Nephron progenitor cell (in vitro differentiated cells): ENCODE measurements around the gene RABL3.

ENCODE experiments used
- DNase-seq: peaks from one replicate; pipeline ENCODE4 v3.0.0; 2021
- H3K27ac Mint-ChIP-seq: 2 replicates; pipeline ENCODE4 v1.8.0; 2021; ENCODE audit warnings: mild to moderate bottlenecking, moderate library complexity, mixed read lengths
- H3K27me3 Mint-ChIP-seq: 2 replicates; pipeline ENCODE4 v1.8.0; 2021; ENCODE audit warnings: mild to moderate bottlenecking, low read depth, mixed read lengths; ENCODE audit not compliant: poor library complexity
- H3K36me3 Mint-ChIP-seq: 2 replicates; pipeline ENCODE4 v1.8.0; 2021; ENCODE audit warnings: low read depth, mixed read lengths
- H3K4me1 Mint-ChIP-seq: 2 replicates; pipeline ENCODE4 v1.8.0; 2021; ENCODE audit warnings: mixed read lengths
- H3K4me3 Mint-ChIP-seq: 2 replicates; pipeline ENCODE4 v1.8.0; 2021; ENCODE audit warnings: mild to moderate bottlenecking, moderate library complexity, mixed read lengths
- H3K9me3 Mint-ChIP-seq: 2 replicates; pipeline ENCODE4 v1.8.0; 2021; ENCODE audit warnings: mild to moderate bottlenecking, moderate library complexity, mixed read lengths
- TF ChIP-seq, protein P1 (sequence below): fragments of 200-600 bp; sonication (generic); IDR thresholded peaks from 2 replicates; pipeline ENCODE4 v1.5.0; 2021; ENCODE audit warnings: antibody characterized with exemption

The RABL3 gene

DNA sequence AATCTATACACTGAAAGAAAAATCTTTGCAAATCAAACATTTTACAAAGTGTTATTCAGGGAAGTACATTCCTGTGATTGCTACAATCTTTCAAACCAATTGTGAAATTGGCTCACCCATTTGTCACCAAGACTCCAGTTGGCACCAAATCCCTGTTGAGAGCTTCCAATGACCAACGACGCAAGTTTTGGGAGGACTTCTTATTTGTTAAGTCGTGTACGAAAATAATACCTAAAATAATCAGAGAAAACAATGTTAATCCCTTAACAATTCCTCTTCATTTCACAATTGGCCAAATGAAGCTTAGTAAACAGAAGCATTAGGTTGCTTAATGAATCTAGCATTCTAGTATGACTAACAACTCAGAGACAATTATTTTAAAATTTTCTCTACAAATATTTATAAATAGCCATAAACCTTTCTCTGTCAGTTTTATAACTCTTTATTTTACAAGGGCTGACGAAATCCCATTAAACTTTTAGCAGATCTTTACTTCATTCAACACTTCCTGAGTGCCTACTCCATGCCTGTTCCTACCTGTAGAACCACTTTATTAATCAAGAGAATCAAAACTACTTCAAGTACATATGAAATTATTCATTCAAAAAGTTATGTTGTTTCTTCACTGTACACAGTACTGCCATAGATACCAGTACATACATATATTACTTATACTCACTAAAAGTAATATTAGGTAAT lies 36.3 kb downstream of the RABL3 start:
- Mint-ChIP-seq H3K4me3 (no peak overlapping the region), H3K27me3 (no peaks in the 10 kb centered on the region), H3K9me3 (peaks cover 8% of the 10 kb centered on the region)

DNA sequence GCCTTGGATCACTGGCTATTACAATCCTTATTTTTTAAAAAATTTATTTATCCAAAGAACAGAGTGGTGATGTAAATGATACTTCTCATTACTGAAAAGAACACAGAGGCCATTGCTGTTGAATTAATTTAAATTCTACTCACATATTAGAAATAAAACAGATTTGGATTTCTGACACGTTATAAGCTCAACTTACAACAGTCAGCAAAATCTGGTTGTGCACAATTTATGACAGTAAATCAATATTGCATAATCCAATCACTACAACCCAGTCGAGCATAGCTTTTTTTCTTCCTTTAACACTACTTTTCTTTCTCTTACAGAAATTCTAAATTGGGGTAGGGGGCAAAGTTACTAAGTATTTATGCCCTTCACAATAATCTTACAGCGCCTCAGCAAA lies 43.0 kb downstream of the RABL3 start:
- Mint-ChIP-seq H3K36me3 (peaks cover 16% of the 10 kb centered on the region), H3K27me3 (no peaks in the 10 kb centered on the region), H3K4me3 (no peak overlapping the region), H3K9me3 (peaks cover 8% of the 10 kb centered on the region), H3K4me1 (no peaks in the 10 kb centered on the region), H3K27ac (no peak overlapping the region)
- no peak for DNase-seq
- TF ChIP-seq, protein P1, sequence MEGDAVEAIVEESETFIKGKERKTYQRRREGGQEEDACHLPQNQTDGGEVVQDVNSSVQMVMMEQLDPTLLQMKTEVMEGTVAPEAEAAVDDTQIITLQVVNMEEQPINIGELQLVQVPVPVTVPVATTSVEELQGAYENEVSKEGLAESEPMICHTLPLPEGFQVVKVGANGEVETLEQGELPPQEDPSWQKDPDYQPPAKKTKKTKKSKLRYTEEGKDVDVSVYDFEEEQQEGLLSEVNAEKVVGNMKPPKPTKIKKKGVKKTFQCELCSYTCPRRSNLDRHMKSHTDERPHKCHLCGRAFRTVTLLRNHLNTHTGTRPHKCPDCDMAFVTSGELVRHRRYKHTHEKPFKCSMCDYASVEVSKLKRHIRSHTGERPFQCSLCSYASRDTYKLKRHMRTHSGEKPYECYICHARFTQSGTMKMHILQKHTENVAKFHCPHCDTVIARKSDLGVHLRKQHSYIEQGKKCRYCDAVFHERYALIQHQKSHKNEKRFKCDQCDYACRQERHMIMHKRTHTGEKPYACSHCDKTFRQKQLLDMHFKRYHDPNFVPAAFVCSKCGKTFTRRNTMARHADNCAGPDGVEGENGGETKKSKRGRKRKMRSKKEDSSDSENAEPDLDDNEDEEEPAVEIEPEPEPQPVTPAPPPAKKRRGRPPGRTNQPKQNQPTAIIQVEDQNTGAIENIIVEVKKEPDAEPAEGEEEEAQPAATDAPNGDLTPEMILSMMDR: no peak

More for the DNA sequence above, 36.3 kb downstream of the RABL3 start:
- no peaks in the 10 kb centered on the region for H3K4me1 Mint-ChIP-seq
- TF ChIP-seq, protein P1: no peak
- peaks cover 22% of the 10 kb centered on the region for H3K36me3 Mint-ChIP-seq
- DNase-seq: no peak
- no peak overlapping the region for H3K27ac Mint-ChIP-seq

DNA sequence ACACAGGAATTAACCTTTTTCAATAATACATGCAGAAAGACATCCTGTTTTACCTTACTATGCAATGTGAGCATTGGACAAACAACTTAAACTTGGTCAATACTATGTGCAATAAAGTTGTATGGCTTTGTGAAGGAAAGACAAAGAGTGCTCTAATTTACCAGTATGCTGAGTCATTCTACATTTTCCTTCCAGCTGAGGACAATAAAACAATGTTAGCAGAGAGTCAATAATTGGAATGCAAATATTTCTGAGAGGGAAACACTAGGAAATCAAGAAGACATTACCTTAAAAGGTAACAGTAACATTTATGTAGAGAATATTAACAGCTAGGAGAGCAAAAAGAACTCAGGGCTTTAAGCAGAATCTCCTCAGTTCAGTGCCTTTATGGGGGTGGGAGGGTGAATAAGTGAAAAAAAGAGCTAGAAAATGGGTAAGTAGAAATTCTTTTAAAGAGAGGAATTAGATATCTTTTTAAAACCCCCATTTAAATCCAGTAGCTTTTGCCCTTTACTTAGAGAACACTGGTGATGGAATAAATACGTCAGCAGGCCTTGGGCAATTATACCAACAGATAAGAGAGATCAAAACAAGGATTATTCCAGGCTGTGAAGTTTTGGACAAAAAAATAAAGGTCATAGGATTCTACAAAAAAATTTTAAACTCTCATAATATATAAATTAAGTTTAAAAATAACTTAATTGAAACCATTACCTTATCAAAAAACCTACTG lies 48.7 kb downstream of the RABL3 start:
- no peaks in the 10 kb centered on the region for H3K9me3 Mint-ChIP-seq
- no peaks in the 10 kb centered on the region for H3K27me3 Mint-ChIP-seq
- no peak for DNase-seq
- peaks cover 18% of the 10 kb centered on the region for H3K4me1 Mint-ChIP-seq
- peaks cover 5% of the 10 kb centered on the region for H3K36me3 Mint-ChIP-seq
- peak overlapping the region; percentile 8 for H3K27ac Mint-ChIP-seq
- H3K4me3 Mint-ChIP-seq: no peak overlapping the region
- TF ChIP-seq, protein P1: no peak

DNA sequence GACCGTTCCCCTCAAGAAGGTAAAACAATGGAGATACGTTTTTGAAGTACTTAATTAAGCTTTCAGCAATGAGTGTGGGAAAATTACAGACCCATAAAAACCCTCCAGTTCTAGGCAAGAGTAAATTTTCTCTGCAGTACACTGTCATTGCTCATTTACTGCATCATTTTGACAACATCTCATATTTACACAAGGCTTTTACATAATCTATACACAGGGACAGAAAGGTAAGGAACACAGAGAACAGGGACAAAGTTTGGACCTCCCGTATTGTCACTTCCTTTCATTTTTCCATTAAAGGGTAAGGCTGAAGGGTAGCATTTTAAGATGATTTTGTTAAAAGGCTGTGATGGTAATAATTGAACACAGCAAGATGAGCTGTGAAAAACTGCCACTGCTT lies 52.9 kb downstream of the RABL3 start:
- Mint-ChIP-seq H3K27me3 (no peaks in the 10 kb centered on the region), H3K9me3 (no peaks in the 10 kb centered on the region), H3K27ac (no peak overlapping the region), H3K4me1 (peaks cover 21% of the 10 kb centered on the region), H3K36me3 (peaks cover 5% of the 10 kb centered on the region), H3K4me3 (no peak overlapping the region)
- DNase-seq: no peak
- TF ChIP-seq, protein P1: no peak

DNA sequence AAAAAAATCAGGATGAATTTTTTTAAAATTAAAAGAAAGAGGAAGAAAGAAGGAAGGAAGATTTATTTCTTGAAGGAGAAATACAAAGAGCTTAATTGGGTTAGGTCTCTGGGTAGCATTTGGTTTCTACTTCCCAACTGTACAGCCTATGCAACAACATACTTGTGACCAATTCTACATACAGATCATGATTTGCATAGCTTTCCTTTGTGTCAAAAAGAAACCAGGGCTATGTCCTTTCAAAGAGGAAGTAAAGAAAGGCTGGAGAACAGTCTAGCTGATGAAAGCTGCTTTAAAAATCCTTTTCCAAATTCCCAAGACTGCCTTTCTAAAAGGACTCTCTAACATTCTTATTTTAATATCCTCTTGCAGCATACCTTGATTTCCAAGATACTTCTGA lies 54.2 kb downstream of the RABL3 start:
- peaks cover 14% of the 10 kb centered on the region for H3K4me1 Mint-ChIP-seq
- peaks cover 5% of the 10 kb centered on the region for H3K36me3 Mint-ChIP-seq
- TF ChIP-seq, protein P1: no peak
- no peak overlapping the region for H3K4me3 Mint-ChIP-seq
- no peaks in the 10 kb centered on the region for H3K27me3 Mint-ChIP-seq
- no peak for DNase-seq
- no peaks in the 10 kb centered on the region for H3K9me3 Mint-ChIP-seq
- H3K27ac Mint-ChIP-seq: no peak overlapping the region
